HepG2 (cell line): ENCODE data around the gene SPAG9. TPM values are rescaled to one million over a fixed set of nuclear protein-coding genes. Genes with fewer than 3 reads are reported as not detected.

Source experiments
- ATAC-seq: fragments of 200-7000 bp; cut with Tn5 transposase; 3 replicates; pipeline ENCODE4 v1.9.1; 2020; ENCODE audit warnings: mild to moderate bottlenecking, moderate library complexity
- BruUV-seq: library from RNA; stranded (reverse); fragments of 400-500 nt; replicated peaks from 2 replicates; lab custom pipeline; 2021; lab: Mats Ljungman, UMichigan
- CTCF ChIA-PET: fragments of 300-600 bp; formaldehyde crosslinking; extraction: SDS; loops from one replicate; lab custom pipeline; 2021; ENCODE audit warnings: low total read pairs, inconsistent platforms, low intra/inter-chr PET ratio; lab: Yijun Ruan, JAX
- POLR2A ChIA-PET: fragments of 350-600 bp; sonication (Branson Sonifier 250); formaldehyde crosslinking; loops from one replicate; lab custom pipeline; 2020; ENCODE audit warnings: antibody characterized with exemption, inconsistent platforms; lab: Yijun Ruan, JAX
- DNase-seq: peaks from one replicate; pipeline ENCODE4 v3.0.0-alpha.2; 2015; ENCODE audit warnings: low spot score
- FAIRE-seq: peaks from 3 replicates; lab custom pipeline; 2011; peaks lifted over from hg19 to GRCh38; lab: Jason Lieb, UNC
- H2AFZ ChIP-seq: one replicate; pipeline ENCODE4 v1.6.1; 2011; ENCODE audit warnings: low read length, inconsistent platforms
- H3K27ac ChIP-seq: fragments of 300-600 bp; 3 replicates; pipeline ENCODE4 v1.8.0; 2011; ENCODE audit warnings: mixed run types, mild to moderate bottlenecking, mixed read lengths, low read length, inconsistent platforms; ENCODE audit not compliant: insufficient read depth; ENCODE audit errors: extremely low read length
- H3K27me3 ChIP-seq, 2 experiments: fragments of 200-600 bp in 1 of 2; 2 replicates in 1 of 2; 3 replicates in 1 of 2; pipeline versions ENCODE4 v1.6.0 to v1.8.0; 2011; ENCODE audit warnings: low read length in 2 of 2, mild to moderate bottlenecking in 2 of 2, moderate library complexity in 2 of 2, inconsistent platforms in 1 of 2; ENCODE audit not compliant: insufficient read depth in 2 of 2, control insufficient read depth in 1 of 2
- H3K36me3 ChIP-seq, 2 experiments: fragments of 200-600 bp in 1 of 2; replicated peaks in 1 of 2; 2 replicates in 1 of 2; 3 replicates in 1 of 2; pipeline versions ENCODE4 v1.5.1 to v1.8.0; 2011; ENCODE audit warnings: low read length in 2 of 2, inconsistent platforms in 1 of 2; ENCODE audit not compliant: insufficient read depth in 2 of 2, control insufficient read depth in 1 of 2
- H3K4me1 ChIP-seq: 2 replicates; pipeline ENCODE4 v1.5.1; 2012; ENCODE audit warnings: low read length, inconsistent platforms; ENCODE audit not compliant: insufficient read depth
- H3K4me2 ChIP-seq: 2 replicates; pipeline ENCODE4 v1.6.0; 2011; ENCODE audit warnings: low read depth, low read length, inconsistent platforms
- H3K4me3 ChIP-seq, 3 experiments: fragments of 200-600 bp in 1 of 3; sonication (generic), shearing (Covaris generic) in 1 of 3; replicated peaks in 1 of 3; 2 replicates each; pipeline ENCODE4 v1.5.1; 2011 to 2016; ENCODE audit warnings: low read length in 3 of 3, inconsistent platforms in 2 of 3, low read depth in 2 of 3, mild to moderate bottlenecking in 2 of 3, control low read depth in 1 of 3, mixed read lengths in 1 of 3; ENCODE audit not compliant: insufficient read depth in 1 of 3
- H3K79me2 ChIP-seq: one replicate; pipeline ENCODE4 v1.6.1; 2011; ENCODE audit warnings: low read length, inconsistent platforms; ENCODE audit not compliant: insufficient read depth
- H3K9ac ChIP-seq: 2 replicates; pipeline ENCODE4 v1.6.0; 2011; ENCODE audit warnings: mild to moderate bottlenecking, low read depth, low read length, inconsistent platforms; ENCODE audit not compliant: insufficient read depth
- H3K9me3 ChIP-seq: 2 replicates; pipeline ENCODE4 v1.5.1; 2012; ENCODE audit warnings: mild to moderate bottlenecking, low read length
- H4K20me1 ChIP-seq: 2 replicates; pipeline ENCODE4 v1.6.0; 2011; ENCODE audit warnings: inconsistent platforms, mild to moderate bottlenecking, low read length, moderate library complexity; ENCODE audit not compliant: insufficient read depth
- CEBPB ChIP-seq: IDR thresholded peaks from 2 replicates; pipeline ENCODE4 v1.6.1; 2011; ENCODE audit warnings: low read depth, low read length, improper control_type of control experiment, borderline replicate concordance
- CHCHD3 ChIP-seq: sonication (generic); formaldehyde crosslinking; IDR thresholded peaks from 2 replicates; pipeline ENCODE4 v1.8.0; 2022; ENCODE audit warnings: mild to moderate bottlenecking, missing genetic modification reagents, moderate library complexity
- DNMT3B ChIP-seq: conservative IDR thresholded peaks from 2 replicates; pipeline ENCODE4 v1.6.1; 2016; ENCODE audit warnings: missing biosample characterization, control low read depth
- HNF1B ChIP-seq: sonication (generic); formaldehyde crosslinking; IDR thresholded peaks from 2 replicates; pipeline ENCODE4 v1.5.1; 2020; ENCODE audit warnings: mild to moderate bottlenecking, moderate library complexity, missing genetic modification reagents
- HNRNPH1 ChIP-seq: fragments of 200-400 bp; formaldehyde crosslinking; optimal IDR thresholded peaks from 2 replicates; pipeline ENCODE3; 2017; ENCODE audit warnings: mild to moderate bottlenecking, low read depth, low read length
- MZF1 ChIP-seq: sonication (generic); formaldehyde crosslinking; IDR thresholded peaks from 2 replicates; pipeline ENCODE4 v1.8.1; 2023; ENCODE audit warnings: mild to moderate bottlenecking, missing genetic modification reagents, borderline replicate concordance
- NONO ChIP-seq, 2 experiments: fragments of 450-650 bp in 1 of 2; sonication (generic) in 1 of 2; formaldehyde crosslinking in 1 of 2; IDR thresholded peaks in 1 of 2; conservative IDR thresholded peaks in 1 of 2; 2 replicates each; pipeline versions ENCODE4 v1.6.1 to v1.8.0; 2017 to 2022; ENCODE audit warnings: mild to moderate bottlenecking in 1 of 2, missing genetic modification reagents in 1 of 2, moderate library complexity in 1 of 2
- PHF5A ChIP-seq: IDR thresholded peaks from one replicate; pipeline ENCODE4 v1.6.1; 2018; ENCODE audit warnings: low read depth, missing genetic modification reagents; ENCODE audit not compliant: unreplicated experiment
- POLR2G ChIP-seq: fragments of 200-400 bp; formaldehyde crosslinking; IDR thresholded peaks from 2 replicates; pipeline ENCODE4 v1.6.1; 2018; ENCODE audit warnings: mild to moderate bottlenecking, low read depth, low read length, moderate library complexity
- RBM22 ChIP-seq: fragments of 200-400 bp; formaldehyde crosslinking; optimal IDR thresholded peaks from 2 replicates; pipeline ENCODE3; 2017; ENCODE audit warnings: mild to moderate bottlenecking, low read length, moderate library complexity
- SMAD1 ChIP-seq: sonication (generic); formaldehyde crosslinking; IDR thresholded peaks from 2 replicates; pipeline ENCODE4 v1.4.0; 2020; ENCODE audit warnings: missing genetic modification reagents, low read depth, mild to moderate bottlenecking, borderline replicate concordance
- ZBTB39 ChIP-seq: sonication (generic); formaldehyde crosslinking; IDR thresholded peaks from 2 replicates; pipeline ENCODE4 v1.5.0; 2020; ENCODE audit warnings: missing genetic modification reagents
- ZNF18 ChIP-seq: sonication (generic); formaldehyde crosslinking; IDR thresholded peaks from 2 replicates; pipeline ENCODE4 v1.8.0; 2022; ENCODE audit warnings: mild to moderate bottlenecking, missing genetic modification reagents; ENCODE audit not compliant: insufficient replicate concordance
- ZNF468 ChIP-seq: sonication (generic); formaldehyde crosslinking; IDR thresholded peaks from 2 replicates; pipeline ENCODE4 v1.8.0; 2022; ENCODE audit warnings: mild to moderate bottlenecking, moderate library complexity, missing genetic modification reagents
- ZNF501 ChIP-seq: sonication (generic); formaldehyde crosslinking; IDR thresholded peaks from 2 replicates; pipeline ENCODE4 v1.5.1; 2020; ENCODE audit warnings: mild to moderate bottlenecking, moderate library complexity, missing genetic modification reagents
- ZNF629 ChIP-seq: sonication (generic); formaldehyde crosslinking; conservative IDR thresholded peaks from 2 replicates; pipeline ENCODE4 v1.5.0; 2020; ENCODE audit warnings: missing genetic modification reagents
- ZNF772 ChIP-seq: sonication (generic); formaldehyde crosslinking; IDR thresholded peaks from 2 replicates; pipeline ENCODE4 v1.5.0; 2020; ENCODE audit warnings: mild to moderate bottlenecking, missing genetic modification reagents
- WGBS: methylation state at CpG from one replicate; pipeline ENCODE4 v1.1.6; 2017; ENCODE audit warnings: low lambda C conversion rate; 5-methylcytosine and 5-hydroxymethylcytosine counted together
- in situ Hi-C: cut with HindIII; loops from 2 replicates; pipeline ENCODE4 v1.10.0; 2017; ENCODE audit warnings: low pct_unique_long_range_greater_than_20kb; ENCODE audit not compliant: extremely low pct_ligation_motif_present
- intact Hi-C: fragments of 100-400 bp; cut with micrococcal nuclease; formaldehyde crosslinking; loops from one replicate; pipeline ENCODE4 v1.10.0; 2022; ENCODE audit not compliant: unreplicated experiment
- polyA plus RNA-seq, 8 experiments: library from polyadenylated mRNA; depleted of rRNA in 3 of 8; stranded (reverse) in 7 of 8; unstranded in 1 of 8; fragments of >200 nt; fragmentation: Illumina TruSeq in 4 of 8; extraction: Trizol in 4 of 8; gene quantifications; 2 replicates each; pipeline versions ENCODE4 v1.2.1 to v1.2.3, GENCODE V29; 2011 to 2016; ENCODE audit warnings: low read depth in 4 of 8, missing spikeins in 1 of 8, mixed read lengths in 1 of 8; ENCODE audit not compliant: insufficient read depth in 1 of 8
- total RNA-seq, 5 experiments: library from RNA; depleted of rRNA; stranded (reverse); fragments of >200 nt; fragmentation: Illumina TruSeq; extraction: Trizol; gene quantifications; 2 replicates each; pipeline ENCODE4 v1.2.3, GENCODE V29; 2016; ENCODE audit warnings: low read depth in 1 of 5
- TF ChIP-seq, protein P1 (sequence below), 2 experiments: fragments of 450-650 bp in 1 of 2; sonication (generic) in 1 of 2; formaldehyde crosslinking; IDR thresholded peaks; 2 replicates each; pipeline versions ENCODE4 v1.5.0 to v1.8.0; 2020 to 2022; ENCODE audit warnings: mild to moderate bottlenecking in 1 of 2, missing genetic modification reagents in 1 of 2

The SPAG9 gene
- total and polyA plus RNA-seq, 2 of the 13 experiments (the other 11 are each of a cell fraction or from before 2014, with no cell fraction given): 43.2 to 78.6 TPM

DNA sequence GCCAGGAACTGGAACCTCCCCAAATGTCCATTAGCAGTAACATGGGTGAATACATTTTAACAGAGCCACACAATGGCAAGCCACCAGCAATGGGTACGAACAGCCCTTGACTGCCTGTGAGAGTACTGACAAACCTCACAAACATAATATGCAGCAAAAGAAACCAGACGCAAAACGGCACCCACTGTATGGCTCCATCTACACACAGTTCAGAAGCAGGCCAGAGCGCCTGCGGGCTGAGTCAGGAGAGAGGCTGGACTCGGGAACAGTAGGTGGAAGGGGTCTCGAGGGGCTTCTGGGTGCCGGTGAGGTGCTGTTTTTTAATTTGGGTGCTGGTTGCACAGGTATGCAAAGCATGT lies 177.1 kb downstream of the SPAG9 start:
- Histone ChIP-seq H3K4me1 (peaks cover 96% of the 10 kb centered on the region), H3K36me3 (no peaks in the 10 kb centered on the region), H2AFZ (no peak overlapping the region), H3K9me3 (no peaks in the 10 kb centered on the region), H3K79me2 (peaks cover 5% of the 10 kb centered on the region), H3K27me3 (no peaks in the 10 kb centered on the region), H3K27ac (peak overlapping the region; percentile 96), H3K9ac (peak overlapping the region; percentile 96), H3K4me3 (peak overlapping the region; percentile 61 to 86 (median 73)), H3K4me2 (peak overlapping the region; percentile 83), H4K20me1 (no peaks in the 10 kb centered on the region)
- in situ Hi-C loops: loop anchor here (5.0 kb wide), 1 partner anchor 41 kb away; no protein-coding TSS in a partner anchor
- peak; percentile 50 for FAIRE-seq
- TSS peak; percentile 90 for BruUV-seq
- intact Hi-C loops: no loop called here
- POLR2A ChIA-PET: interaction anchor here (1.6 to 12.2 kb wide), 13 partner anchors 8 to 401 kb away, joined by 7 to 510 read pairs (median 42); partner anchors contain the start of gene TOB1
- DNase-seq: no peak
- WGBS: 5% methylated on average over 8 of the region's 8 CpGs
- peak; percentile 19 for ATAC-seq
- CTCF ChIA-PET: no interaction called here
- TF ChIP-seq ZNF468 (CRISPR knock-in tag): peak; percentile 9; the same call in 1 of the 2 replicates
- TF ChIP-seq MZF1 (CRISPR knock-in tag): 0 out of 2 replicates have a peak, but pooled peaks have one; percentile 3
- peak; percentile 5 for TF ChIP-seq PHF5A (CRISPR knock-in tag)
- 0 out of 2 replicates have a peak, but pooled peaks have one; percentile 4 for TF ChIP-seq ZNF501 (CRISPR knock-in tag)
- TF ChIP-seq ZNF18 (CRISPR knock-in tag): peak; percentile 31
- TF ChIP-seq POLR2G: peak; percentile 31
- peak; percentile 66; the same call in 1 of the 2 replicates for TF ChIP-seq ZNF772 (CRISPR knock-in tag)
- no peak for TF ChIP-seq SMAD1 (CRISPR knock-in tag)
- TF ChIP-seq ZNF629 (CRISPR knock-in tag): peak; percentile 66; the same call in 1 of the 2 replicates
- TF ChIP-seq CHCHD3 (CRISPR knock-in tag): no peak
- no peak for TF ChIP-seq NONO (IDR thresholded peaks at IDR 0.05)
- no peak for TF ChIP-seq NONO (CRISPR knock-in tag; conservative IDR thresholded peaks at IDR 0.05)
- peak; percentile 5 for TF ChIP-seq HNRNPH1
- TF ChIP-seq ZBTB39 (CRISPR knock-in tag): peak; percentile 65; the same call in 1 of the 2 replicates
- 0 out of 2 replicates have a peak, but pooled peaks have one; percentile 10 for TF ChIP-seq HNF1B (CRISPR knock-in tag)
- TF ChIP-seq RBM22: peak; percentile 69
- TF ChIP-seq, protein P1, sequence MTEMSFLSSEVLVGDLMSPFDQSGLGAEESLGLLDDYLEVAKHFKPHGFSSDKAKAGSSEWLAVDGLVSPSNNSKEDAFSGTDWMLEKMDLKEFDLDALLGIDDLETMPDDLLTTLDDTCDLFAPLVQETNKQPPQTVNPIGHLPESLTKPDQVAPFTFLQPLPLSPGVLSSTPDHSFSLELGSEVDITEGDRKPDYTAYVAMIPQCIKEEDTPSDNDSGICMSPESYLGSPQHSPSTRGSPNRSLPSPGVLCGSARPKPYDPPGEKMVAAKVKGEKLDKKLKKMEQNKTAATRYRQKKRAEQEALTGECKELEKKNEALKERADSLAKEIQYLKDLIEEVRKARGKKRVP (CRISPR knock-in tag; IDR thresholded peaks at IDR 0.05): 0 out of 4 replicates have a peak, but pooled peaks of 1 of the 2 experiments have one; percentile 15
- TF ChIP-seq DNMT3B (CRISPR knock-in tag): peak; percentile 52; the same call in 1 of the 2 replicates
- no peak for TF ChIP-seq CEBPB
